DND-41 (cell line): ENCODE measurements around the gene FOXA1.

ENCODE experiments used
- EZH2 ChIP-seq: IDR thresholded peaks from 3 replicates; pipeline ENCODE4 v1.6.1; 2012; ENCODE audit warnings: borderline replicate concordance, low read depth, mild to moderate bottlenecking, moderate library complexity, low read length, inconsistent platforms; ENCODE audit not compliant: severe bottlenecking
- TF ChIP-seq, protein P1 (sequence below): IDR thresholded peaks from 2 replicates; pipeline ENCODE4 v1.5.1; 2012; ENCODE audit warnings: borderline replicate concordance, low read length, moderate library complexity, mild to moderate bottlenecking; ENCODE audit not compliant: poor library complexity, severe bottlenecking; ENCODE audit errors: extremely low read depth

DNA sequence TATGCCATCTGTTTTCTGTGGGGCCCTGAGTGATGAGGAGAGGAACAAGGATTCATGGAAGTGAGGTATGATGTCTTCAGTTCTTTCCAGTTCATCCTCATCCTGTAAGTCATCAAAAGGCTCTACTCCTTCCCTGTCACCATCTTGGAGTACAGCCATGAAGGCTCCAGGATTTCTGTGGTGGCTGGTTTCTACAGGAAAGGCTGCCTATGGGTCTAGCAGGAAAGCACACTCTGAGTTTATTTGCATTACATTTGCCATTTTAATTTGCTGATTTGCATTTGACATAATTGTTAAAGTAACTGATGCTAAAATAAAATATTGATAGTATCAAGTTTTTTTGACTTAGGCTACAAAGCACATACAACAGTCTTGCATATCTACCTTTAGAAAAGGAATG, 11.6 kb upstream of the FOXA1 start:
- TF ChIP-seq, protein P1, sequence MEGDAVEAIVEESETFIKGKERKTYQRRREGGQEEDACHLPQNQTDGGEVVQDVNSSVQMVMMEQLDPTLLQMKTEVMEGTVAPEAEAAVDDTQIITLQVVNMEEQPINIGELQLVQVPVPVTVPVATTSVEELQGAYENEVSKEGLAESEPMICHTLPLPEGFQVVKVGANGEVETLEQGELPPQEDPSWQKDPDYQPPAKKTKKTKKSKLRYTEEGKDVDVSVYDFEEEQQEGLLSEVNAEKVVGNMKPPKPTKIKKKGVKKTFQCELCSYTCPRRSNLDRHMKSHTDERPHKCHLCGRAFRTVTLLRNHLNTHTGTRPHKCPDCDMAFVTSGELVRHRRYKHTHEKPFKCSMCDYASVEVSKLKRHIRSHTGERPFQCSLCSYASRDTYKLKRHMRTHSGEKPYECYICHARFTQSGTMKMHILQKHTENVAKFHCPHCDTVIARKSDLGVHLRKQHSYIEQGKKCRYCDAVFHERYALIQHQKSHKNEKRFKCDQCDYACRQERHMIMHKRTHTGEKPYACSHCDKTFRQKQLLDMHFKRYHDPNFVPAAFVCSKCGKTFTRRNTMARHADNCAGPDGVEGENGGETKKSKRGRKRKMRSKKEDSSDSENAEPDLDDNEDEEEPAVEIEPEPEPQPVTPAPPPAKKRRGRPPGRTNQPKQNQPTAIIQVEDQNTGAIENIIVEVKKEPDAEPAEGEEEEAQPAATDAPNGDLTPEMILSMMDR: no peak
- no peak for TF ChIP-seq EZH2
